ENCODE measurements around the gene OPN1MW2.
"Not testable (repeated sequence)": the region's sequence is repeated elsewhere in the genome, so short reads cannot be mapped to it uniquely, and the experiment has no call there.

GRCh38 chrX:154183794-154184193, 35.8 kb upstream of the OPN1MW2 start:
- TF ChIP-seq, protein P1, sequence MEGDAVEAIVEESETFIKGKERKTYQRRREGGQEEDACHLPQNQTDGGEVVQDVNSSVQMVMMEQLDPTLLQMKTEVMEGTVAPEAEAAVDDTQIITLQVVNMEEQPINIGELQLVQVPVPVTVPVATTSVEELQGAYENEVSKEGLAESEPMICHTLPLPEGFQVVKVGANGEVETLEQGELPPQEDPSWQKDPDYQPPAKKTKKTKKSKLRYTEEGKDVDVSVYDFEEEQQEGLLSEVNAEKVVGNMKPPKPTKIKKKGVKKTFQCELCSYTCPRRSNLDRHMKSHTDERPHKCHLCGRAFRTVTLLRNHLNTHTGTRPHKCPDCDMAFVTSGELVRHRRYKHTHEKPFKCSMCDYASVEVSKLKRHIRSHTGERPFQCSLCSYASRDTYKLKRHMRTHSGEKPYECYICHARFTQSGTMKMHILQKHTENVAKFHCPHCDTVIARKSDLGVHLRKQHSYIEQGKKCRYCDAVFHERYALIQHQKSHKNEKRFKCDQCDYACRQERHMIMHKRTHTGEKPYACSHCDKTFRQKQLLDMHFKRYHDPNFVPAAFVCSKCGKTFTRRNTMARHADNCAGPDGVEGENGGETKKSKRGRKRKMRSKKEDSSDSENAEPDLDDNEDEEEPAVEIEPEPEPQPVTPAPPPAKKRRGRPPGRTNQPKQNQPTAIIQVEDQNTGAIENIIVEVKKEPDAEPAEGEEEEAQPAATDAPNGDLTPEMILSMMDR (conservative IDR thresholded peaks at IDR 0.05; ENCODE audit: low read length): not testable (repeated sequence)
- not testable (repeated sequence) for TF ChIP-seq EZH2phosphoT487 (IDR thresholded peaks at IDR 0.05; ENCODE audit: borderline replicate concordance, low read depth, low read length)
